Upper lobe of left lung (tissue), 6 donors: ENCODE measurements around the gene MYO15B. TPM values are rescaled to one million over a fixed set of nuclear protein-coding genes. Genes with fewer than 3 reads are reported as not detected.

ENCODE experiments used
- ATAC-seq, 2 donors: fragments of 200-7000 bp; cut with Tn5 transposase; one replicate each; pipeline ENCODE4 v1.9.1; 2022; ENCODE audit warnings: mild to moderate bottlenecking in 2 of 2, moderate library complexity in 2 of 2; ENCODE audit not compliant: low FRiP score in 2 of 2
- DNase-seq, 2 donors: peaks; one replicate each; pipeline ENCODE4 v3.0.0-alpha.2; 2019 to 2020
- H3K27ac ChIP-seq, 4 donors: fragments of 200-600 bp; sonication (generic); one replicate each; pipeline ENCODE4 v1.5.1; 2016 to 2019
- H3K27me3 ChIP-seq, 4 donors: fragments of 200-600 bp; sonication (generic); one replicate each; pipeline ENCODE4 v1.5.1; 2017 to 2019
- H3K36me3 ChIP-seq, 4 donors: fragments of 200-600 bp; sonication (generic); one replicate each; pipeline ENCODE4 v1.5.1; 2016 to 2019
- H3K4me1 ChIP-seq, 4 donors: fragments of 200-600 bp; sonication (generic); one replicate each; pipeline ENCODE4 v1.5.1; 2018 to 2019
- H3K4me3 ChIP-seq, 4 donors: fragments of 200-600 bp; sonication (generic); one replicate each; pipeline ENCODE4 v1.5.1; 2017 to 2019; ENCODE audit warnings: mild to moderate bottlenecking in 2 of 4, moderate library complexity in 1 of 4
- H3K9me3 ChIP-seq, 4 donors: fragments of 200-600 bp; sonication (generic); one replicate each; pipeline ENCODE4 v1.5.1; 2018 to 2019
- CTCF ChIP-seq, 6 experiments: fragments of 450-650 bp in 4 of 6; fragments of 200-600 bp in 2 of 6; sonication (generic) in 2 of 6; IDR thresholded peaks; one replicate each; pipeline ENCODE4 v1.5.1; 2016 to 2019; ENCODE audit warnings: antibody characterized with exemption in 6 of 6
- EP300 ChIP-seq, 4 donors: sonication (generic); formaldehyde crosslinking; IDR thresholded peaks; one replicate each; pipeline ENCODE4 v1.5.1; 2017; ENCODE audit warnings: antibody characterized with exemption in 4 of 4, control low read depth in 2 of 4
- POLR2A ChIP-seq, 4 donors: fragments of 450-650 bp; IDR thresholded peaks; one replicate each; pipeline ENCODE4 v1.5.1; 2016 to 2017; ENCODE audit warnings: antibody characterized with exemption in 4 of 4, mild to moderate bottlenecking in 2 of 4
- POLR2AphosphoS5 ChIP-seq, 2 donors: sonication (generic); formaldehyde crosslinking; IDR thresholded peaks; one replicate each; pipeline ENCODE4 v1.5.1; 2017; ENCODE audit warnings: antibody characterized with exemption in 2 of 2
- WGBS, 2 donors: methylation state at CpG; one replicate each; pipeline ENCODE4 v1.1.5; 2017 to 2018; 5-methylcytosine and 5-hydroxymethylcytosine counted together
- total RNA-seq, 6 donors: library from RNA; depleted of rRNA in 4 of 6; stranded (reverse); fragments of >200 nt in 4 of 6; gene quantifications; one replicate each; pipeline versions ENCODE4 v1.1.0 to v1.2.1, GENCODE V29; 2016 to 2021
- donor health status: DM: no; HTN: no; CAD: no; lungs with moderate emphysema.
- donor health status: DM: no; HTN: yes; CAD: no; lungs with severe emphysema.

MYO15B gene
- total RNA-seq, 6 donors from 2014 or later = 89.8 to 592 (median 183) TPM

DNA sequence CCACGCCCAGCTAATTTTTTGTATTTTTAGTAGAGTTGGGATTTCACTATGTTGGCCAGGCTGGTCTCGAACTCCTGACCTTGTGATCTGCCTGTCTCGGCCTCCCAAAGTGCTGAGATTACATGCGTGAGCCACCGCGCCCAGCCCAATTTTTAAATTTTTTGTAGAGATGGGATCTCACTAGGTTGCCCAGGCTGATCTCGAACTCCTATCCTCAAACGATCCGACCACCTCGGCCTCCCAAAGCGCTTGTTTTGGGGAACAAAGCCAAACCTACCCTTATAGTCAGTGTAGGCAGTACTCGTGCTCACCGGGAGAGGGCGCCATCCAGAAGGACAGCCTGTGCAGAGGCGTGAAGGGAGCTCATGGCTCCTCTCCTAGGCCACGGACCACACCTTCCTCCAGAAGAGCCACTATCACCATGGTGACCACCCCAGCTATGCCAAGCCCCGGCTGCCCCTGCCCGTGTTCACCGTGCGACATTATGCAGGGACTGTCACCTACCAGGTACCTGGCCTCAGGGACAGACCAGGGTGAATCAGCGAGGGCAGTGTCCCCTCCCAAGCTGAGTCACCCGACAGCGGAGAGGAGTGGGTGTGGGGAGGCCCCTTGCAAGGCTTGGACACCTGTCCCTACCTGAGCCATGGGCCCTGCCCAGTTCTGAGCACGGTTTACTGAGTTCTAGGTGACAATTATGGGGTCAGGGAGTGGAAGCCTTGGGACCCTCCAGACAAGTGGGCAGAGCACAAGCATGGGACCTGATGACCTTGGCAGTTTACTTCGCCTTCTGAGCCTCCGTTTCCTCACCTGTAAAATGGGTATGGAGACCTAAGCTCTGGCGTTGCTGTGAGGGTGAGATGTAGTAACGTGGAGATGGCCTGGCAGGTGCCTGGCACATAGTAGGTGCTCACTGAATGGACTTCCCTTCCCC, 13.7 kb downstream of the MYO15B start:
- H3K4me3 ChIP-seq = no peak overlapping the region
- 72 to 73% methylated on average over 19 to 28 of the region's 28 CpGs for WGBS, 2 donors
- no peak overlapping the region for H3K27ac ChIP-seq
- peaks cover 0 to 13% (median 0%) of the 10 kb centered on the region in 4 donors for H3K4me1 ChIP-seq
- H3K36me3 ChIP-seq = peaks cover 0 to 3% (median 0%) of the 10 kb centered on the region in 4 donors
- TF ChIP-seq CTCF (IDR thresholded peaks at IDR 0.05) (peak; percentile 60 to 78 (median 66)), POLR2A (IDR thresholded peaks at IDR 0.05) (no peak)
- H3K9me3 ChIP-seq = no peaks in the 10 kb centered on the region
- ATAC-seq = peak; percentile 75 to 81
- DNase-seq = peak in 1 of 2 donors; percentile 71
- H3K27me3 ChIP-seq = no peaks in the 10 kb centered on the region

GRCh38 chr17:75602644-75603043, 15.0 kb downstream of the MYO15B start:
- H3K4me3 ChIP-seq = no peak overlapping the region
- no peaks in the 10 kb centered on the region for H3K27me3 ChIP-seq
- peaks cover 0 to 11% (median 0%) of the 10 kb centered on the region in 4 donors for H3K36me3 ChIP-seq
- WGBS, 2 donors = 90 to 100% methylated on average over 2 to 12 of the region's 12 CpGs
- H3K9me3 ChIP-seq = no peaks in the 10 kb centered on the region
- H3K4me1 ChIP-seq = peaks cover 0 to 13% (median 0%) of the 10 kb centered on the region in 4 donors
- ATAC-seq (peak in 1 of 2 donors; percentile 9), DNase-seq (peak in 1 of 2 donors; percentile 69)
- no peak for TF ChIP-seq POLR2A (IDR thresholded peaks at IDR 0.05)
- no peak for TF ChIP-seq POLR2AphosphoS5 (IDR thresholded peaks at IDR 0.05)
- TF ChIP-seq EP300 (IDR thresholded peaks at IDR 0.05) = no peak
- no peak for TF ChIP-seq CTCF (IDR thresholded peaks at IDR 0.05)
- H3K27ac ChIP-seq = no peak overlapping the region

- ATAC-seq (no peak), DNase-seq (no peak)
- peaks cover 0 to 13% (median 0%) of the 10 kb centered on the region in 4 donors for H3K4me1 ChIP-seq
- H3K4me3 ChIP-seq = no peak overlapping the region
- 72 to 88% methylated on average over 8 to 9 of the region's 9 CpGs for WGBS, 2 donors
- TF ChIP-seq POLR2A (IDR thresholded peaks at IDR 0.05) (no peak), CTCF (IDR thresholded peaks at IDR 0.05) (no peak), EP300 (IDR thresholded peaks at IDR 0.05) (no peak), POLR2AphosphoS5 (IDR thresholded peaks at IDR 0.05) (no peak)
- H3K9me3 ChIP-seq = no peaks in the 10 kb centered on the region
- peaks cover 0 to 11% (median 0%) of the 10 kb centered on the region in 4 donors for H3K36me3 ChIP-seq
- no peak overlapping the region for H3K27ac ChIP-seq
- H3K27me3 ChIP-seq = no peaks in the 10 kb centered on the region
Observed at GRCh38 chr17:75603123-75603522, 15.5 kb downstream of the MYO15B start.

DNA sequence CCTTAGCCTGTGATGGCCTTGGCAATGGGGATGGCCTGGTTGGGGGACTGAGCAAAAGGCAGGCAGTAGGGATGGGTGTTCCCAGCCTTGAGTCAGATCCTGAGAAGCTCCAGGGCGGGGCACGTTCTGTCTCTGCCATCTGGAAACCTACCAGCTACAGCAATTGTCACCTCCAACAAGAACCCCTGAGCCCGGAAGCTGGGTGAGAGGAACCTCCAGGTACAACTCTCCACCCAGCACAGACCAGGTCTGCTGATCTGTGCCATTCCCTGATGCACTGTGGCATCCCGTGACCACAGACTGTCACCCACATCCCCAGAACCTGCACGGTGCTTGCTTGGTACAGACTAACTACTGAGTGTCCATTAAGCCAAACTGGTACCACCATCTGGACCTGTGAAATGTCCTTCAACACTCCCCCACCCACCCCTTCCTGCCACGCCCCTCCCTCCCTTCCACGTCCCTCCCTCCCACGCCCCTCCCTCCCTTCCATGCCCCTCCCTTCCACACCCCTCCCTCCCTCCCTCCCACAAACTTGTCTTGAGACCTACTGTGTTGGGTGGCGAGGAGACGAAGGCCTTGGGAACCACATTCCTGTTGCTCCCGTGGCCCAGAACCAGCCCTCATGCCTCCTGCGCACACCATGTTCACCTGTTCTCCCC, 16.6 kb downstream of the MYO15B start:
- TF ChIP-seq POLR2A (IDR thresholded peaks at IDR 0.05) (no peak), EP300 (IDR thresholded peaks at IDR 0.05) (no peak), POLR2AphosphoS5 (IDR thresholded peaks at IDR 0.05) (no peak), CTCF (IDR thresholded peaks at IDR 0.05) (no peak)
- DNase-seq = no peak
- Histone ChIP-seq H3K4me3 (no peak overlapping the region), H3K36me3 (peaks cover 0 to 11% (median 0%) of the 10 kb centered on the region in 4 donors), H3K4me1 (peaks cover 0 to 13% (median 0%) of the 10 kb centered on the region in 4 donors), H3K27ac (no peak overlapping the region), H3K9me3 (no peaks in the 10 kb centered on the region), H3K27me3 (no peaks in the 10 kb centered on the region)
- ATAC-seq = peak in 1 of 2 donors; percentile 28
- WGBS, 2 donors = 56 to 89% methylated on average over 5 to 6 of the region's 12 CpGs
